ENCODE results near the gene KRT17.

KRT17 gene

DNA sequence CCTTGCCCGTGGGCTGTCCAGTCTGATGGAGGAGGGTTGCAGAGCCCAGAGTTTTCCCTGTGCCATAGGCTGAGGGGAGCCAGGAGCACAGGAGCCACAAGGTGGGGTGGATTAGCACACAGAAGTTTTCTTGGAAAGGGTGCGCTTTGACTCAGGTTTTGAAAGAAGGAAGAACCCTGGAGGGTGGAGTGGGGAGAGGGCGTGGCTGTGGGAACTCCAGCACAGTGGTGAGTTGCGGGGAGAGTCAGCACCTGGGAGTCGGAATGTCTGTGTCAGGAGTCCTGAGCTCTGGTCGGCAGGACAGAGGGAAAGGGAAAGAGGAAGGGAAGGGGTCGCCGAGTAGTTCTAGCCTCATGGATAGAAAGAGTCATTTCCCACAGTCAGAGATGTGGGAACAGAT is 28.8 kb downstream of the KRT17 start:
- no peak for DNase-seq (ENCODE audit: low spot score)
- TF ChIP-seq, protein P1, sequence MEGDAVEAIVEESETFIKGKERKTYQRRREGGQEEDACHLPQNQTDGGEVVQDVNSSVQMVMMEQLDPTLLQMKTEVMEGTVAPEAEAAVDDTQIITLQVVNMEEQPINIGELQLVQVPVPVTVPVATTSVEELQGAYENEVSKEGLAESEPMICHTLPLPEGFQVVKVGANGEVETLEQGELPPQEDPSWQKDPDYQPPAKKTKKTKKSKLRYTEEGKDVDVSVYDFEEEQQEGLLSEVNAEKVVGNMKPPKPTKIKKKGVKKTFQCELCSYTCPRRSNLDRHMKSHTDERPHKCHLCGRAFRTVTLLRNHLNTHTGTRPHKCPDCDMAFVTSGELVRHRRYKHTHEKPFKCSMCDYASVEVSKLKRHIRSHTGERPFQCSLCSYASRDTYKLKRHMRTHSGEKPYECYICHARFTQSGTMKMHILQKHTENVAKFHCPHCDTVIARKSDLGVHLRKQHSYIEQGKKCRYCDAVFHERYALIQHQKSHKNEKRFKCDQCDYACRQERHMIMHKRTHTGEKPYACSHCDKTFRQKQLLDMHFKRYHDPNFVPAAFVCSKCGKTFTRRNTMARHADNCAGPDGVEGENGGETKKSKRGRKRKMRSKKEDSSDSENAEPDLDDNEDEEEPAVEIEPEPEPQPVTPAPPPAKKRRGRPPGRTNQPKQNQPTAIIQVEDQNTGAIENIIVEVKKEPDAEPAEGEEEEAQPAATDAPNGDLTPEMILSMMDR (IDR thresholded peaks at IDR 0.05; ENCODE audit: extremely low read depth, missing control alignments), result no peak

DNA sequence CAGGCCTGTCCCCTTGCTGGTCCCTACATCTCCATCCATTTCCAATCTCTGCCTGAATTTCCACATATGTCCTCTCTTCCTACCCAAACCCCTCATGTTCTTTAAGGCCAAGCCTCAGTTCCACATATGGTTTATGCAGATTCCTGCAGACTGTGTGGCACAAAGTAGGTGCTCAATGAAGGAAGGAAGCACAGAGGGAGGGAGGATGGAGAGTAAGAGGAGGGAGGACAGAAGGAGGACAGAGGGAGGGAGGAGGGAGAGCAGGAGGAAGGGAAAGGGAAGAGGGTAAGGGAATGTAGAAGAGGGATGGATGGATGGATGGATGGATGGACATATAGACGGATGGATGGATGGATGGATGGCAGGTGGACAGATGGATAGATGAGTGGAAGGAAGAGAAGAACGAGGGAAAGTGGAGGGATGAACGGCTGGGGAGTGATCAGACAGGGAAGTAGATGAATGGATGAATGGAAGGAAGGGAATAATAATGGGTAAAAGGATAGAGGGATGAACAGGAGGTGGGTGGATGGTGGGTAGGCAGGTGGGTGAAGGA is 29.9 kb downstream of the KRT17 start:
- TF ChIP-seq, protein P1 (IDR thresholded peaks at IDR 0.05; ENCODE audit: extremely low read depth, missing control alignments), result no peak
- DNase-seq (ENCODE audit: low spot score), result no peak

DNA sequence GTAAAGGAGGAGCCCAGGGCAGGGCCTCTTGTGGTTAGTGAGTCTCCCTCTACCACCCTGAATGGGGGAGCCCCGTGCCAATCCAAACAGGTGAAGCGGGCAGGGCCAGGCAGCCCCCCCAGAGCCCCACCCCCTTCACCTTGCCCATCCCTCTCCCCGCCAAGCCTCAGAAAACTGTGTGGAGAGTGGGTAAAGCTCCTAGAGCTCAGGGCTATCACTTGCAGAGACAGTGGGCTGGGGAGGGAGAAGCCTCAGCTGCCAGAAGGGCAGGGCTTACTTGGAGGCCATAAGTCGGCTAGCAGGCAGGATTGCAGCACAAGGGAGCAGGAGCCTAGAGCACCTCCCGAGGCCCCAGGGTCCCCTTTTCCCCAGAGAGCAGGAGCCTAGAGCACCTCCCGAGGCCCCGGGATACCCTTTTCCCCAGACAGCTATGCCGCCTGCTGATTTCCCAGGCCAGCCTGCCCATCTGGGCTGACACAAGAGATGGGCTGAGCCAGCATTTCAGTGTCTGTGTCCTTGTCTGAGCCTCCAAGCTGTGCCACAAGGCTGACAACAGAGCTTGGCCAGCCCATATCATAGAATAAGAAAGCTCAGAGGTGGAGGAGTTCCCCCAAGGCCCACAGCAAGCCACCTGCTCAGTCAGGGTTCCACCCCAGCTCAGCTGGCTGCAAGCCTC is 30.9 kb downstream of the KRT17 start:
- TF ChIP-seq, protein P1 (IDR thresholded peaks at IDR 0.05; ENCODE audit: extremely low read depth, missing control alignments), result no peak
- DNase-seq (ENCODE audit: low spot score), result no peak

DNA sequence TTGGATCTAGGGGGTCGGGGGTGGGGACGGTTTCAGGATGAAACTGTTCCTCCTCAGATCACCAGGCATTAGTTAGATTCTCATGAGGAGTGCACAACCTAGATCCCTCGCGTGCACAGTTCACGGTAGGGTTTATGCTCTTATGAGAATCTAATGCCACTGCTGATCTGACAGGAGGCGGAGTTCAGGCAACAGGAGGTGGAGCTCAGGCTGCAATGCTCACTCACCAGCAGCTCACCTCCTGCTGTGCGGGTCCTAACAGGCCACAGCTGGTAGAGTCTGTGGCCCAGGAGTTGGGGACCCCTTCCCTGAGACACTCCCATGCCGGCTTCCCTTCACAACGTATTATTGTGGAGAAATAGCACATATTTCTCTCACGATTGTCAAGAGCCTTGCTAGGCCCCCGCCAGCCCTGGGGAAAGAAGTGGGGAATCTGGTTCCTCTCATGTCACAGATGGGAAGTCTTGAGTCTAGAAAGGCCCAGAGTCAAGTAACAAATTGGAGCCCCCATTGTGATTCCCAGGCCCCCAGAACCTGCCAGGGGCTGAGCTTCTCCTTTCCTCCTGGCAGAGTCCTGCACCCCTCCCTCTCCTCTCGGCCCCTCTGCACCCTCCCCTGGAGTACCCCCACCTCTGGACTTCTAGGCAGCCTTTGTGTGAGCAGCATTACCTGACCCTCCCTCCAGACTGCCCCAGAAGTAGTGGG is 31.6 kb downstream of the KRT17 start:
- TF ChIP-seq, protein P1 (IDR thresholded peaks at IDR 0.05; ENCODE audit: extremely low read depth, missing control alignments), result no peak
- no peak for DNase-seq (ENCODE audit: low spot score)

DNA sequence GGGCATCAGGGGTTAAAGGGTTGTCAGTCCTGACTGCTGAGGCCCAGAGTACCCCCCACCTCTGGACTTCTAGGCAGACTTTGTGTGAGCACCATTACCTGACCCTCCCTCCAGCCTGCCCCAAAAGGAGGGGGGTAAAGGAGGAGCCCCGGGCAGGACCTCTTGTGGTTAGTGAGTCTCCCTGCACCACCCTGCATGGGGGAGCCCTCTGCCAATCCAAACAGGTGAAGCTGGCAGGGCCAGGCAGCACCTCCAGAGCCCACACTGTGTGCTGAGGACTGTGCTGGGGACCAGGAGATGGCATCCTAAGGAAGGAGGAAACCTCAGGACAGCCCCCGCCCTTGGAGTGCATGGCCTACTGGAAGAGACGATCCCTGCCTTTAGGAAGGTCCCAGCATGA is 35.1 kb downstream of the KRT17 start:
- TF ChIP-seq, protein P1 (IDR thresholded peaks at IDR 0.05; ENCODE audit: extremely low read depth, missing control alignments), result no peak
- DNase-seq (ENCODE audit: low spot score), result no peak

DNA sequence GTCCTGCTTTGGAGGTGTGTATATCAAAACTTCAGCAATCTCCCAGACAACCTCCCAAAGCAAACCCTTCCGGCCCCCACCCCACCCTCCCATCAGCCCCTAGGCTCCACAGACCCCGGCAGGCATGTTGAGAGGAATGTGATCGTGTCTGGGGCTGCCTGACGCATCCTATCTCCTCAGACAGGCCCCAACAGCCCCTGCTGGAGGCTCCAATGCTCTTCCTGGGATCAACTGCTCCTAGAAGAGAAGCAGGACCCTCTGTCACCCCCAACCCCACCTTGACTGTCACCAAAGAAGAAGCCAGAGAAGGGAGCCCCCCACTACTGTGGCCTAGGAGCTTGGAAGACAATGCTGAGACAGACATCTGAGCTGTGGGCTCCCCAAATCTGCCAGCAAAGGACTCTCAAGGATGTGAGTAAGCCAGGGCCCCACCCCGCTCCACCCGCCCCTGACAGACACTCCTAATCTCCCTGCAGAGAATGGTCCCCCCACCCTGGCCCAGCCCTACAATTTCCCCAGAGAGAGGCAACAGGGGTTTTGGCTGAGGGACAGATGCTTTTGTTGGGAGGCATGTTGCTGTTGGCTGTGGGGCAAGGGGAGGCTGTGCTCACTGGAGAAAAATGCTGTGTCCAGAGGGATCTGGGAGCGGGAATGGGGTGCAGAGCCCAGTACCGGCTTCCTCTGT is 36.1 kb downstream of the KRT17 start:
- no peak for DNase-seq (ENCODE audit: low spot score)
- TF ChIP-seq, protein P1 (IDR thresholded peaks at IDR 0.05; ENCODE audit: extremely low read depth, missing control alignments), result no peak
